Tibial nerve (tissue), 4 donors: ENCODE results near the gene RBM26. TPM values are rescaled to one million over a fixed set of nuclear protein-coding genes. Genes with fewer than 3 reads are reported as not detected.
"Not testable (repeated sequence)": the region's sequence is repeated elsewhere in the genome, so short reads cannot be mapped to it uniquely, and the experiment has no call there.

ENCODE experiments used
- DNase-seq, 2 donors: peaks; one replicate each; pipeline ENCODE4 v3.0.0-alpha.2; 2019; ENCODE audit warnings: low spot score in 2 of 2
- H3K27ac ChIP-seq, 4 donors: fragments of 200-600 bp; sonication (generic) in 3 of 4; one replicate each; pipeline ENCODE4 v1.5.1; 2017 to 2019; ENCODE audit warnings: mild to moderate bottlenecking in 1 of 4
- H3K27me3 ChIP-seq, 2 donors: fragments of 200-600 bp; sonication (generic) in 1 of 2; one replicate each; pipeline versions ENCODE4 v1.5.1 to v1.6.0; 2017 to 2019
- H3K36me3 ChIP-seq, 3 donors: fragments of 200-600 bp; sonication (generic); one replicate each; pipeline ENCODE4 v1.5.1; 2018 to 2019
- H3K4me1 ChIP-seq, 4 donors: fragments of 200-600 bp; sonication (generic) in 3 of 4; one replicate each; pipeline ENCODE4 v1.5.1; 2017 to 2019
- H3K4me3 ChIP-seq, 4 donors: fragments of 200-600 bp; sonication (generic) in 3 of 4; one replicate each; pipeline ENCODE4 v1.5.1; 2017 to 2019; ENCODE audit warnings: mild to moderate bottlenecking in 1 of 4, moderate library complexity in 1 of 4
- H3K9me3 ChIP-seq, 4 donors: fragments of 200-600 bp; sonication (generic) in 3 of 4; one replicate each; pipeline ENCODE4 v1.5.1; 2017 to 2019
- CTCF ChIP-seq, 5 experiments: fragments of 200-600 bp in 3 of 5; fragments of 450-650 bp in 2 of 5; sonication (generic) in 3 of 5; IDR thresholded peaks; one replicate each; pipeline ENCODE4 v1.5.1; 2016 to 2019; ENCODE audit warnings: antibody characterized with exemption in 5 of 5, mild to moderate bottlenecking in 3 of 5, moderate library complexity in 2 of 5
- EP300 ChIP-seq, 2 donors: sonication (generic); formaldehyde crosslinking; IDR thresholded peaks; one replicate each; pipeline ENCODE4 v1.6.1; 2017; ENCODE audit warnings: antibody characterized with exemption in 2 of 2, mild to moderate bottlenecking in 1 of 2
- POLR2A ChIP-seq, 2 donors: fragments of 450-650 bp; IDR thresholded peaks; one replicate each; pipeline ENCODE4 v1.6.1; 2017; ENCODE audit warnings: antibody characterized with exemption in 2 of 2, mild to moderate bottlenecking in 2 of 2, moderate library complexity in 2 of 2
- WGBS, 2 donors: methylation state at CpG; one replicate each; pipeline ENCODE4 v1.1.5; 2018; 5-methylcytosine and 5-hydroxymethylcytosine counted together
- total RNA-seq, 4 donors: library from RNA; depleted of rRNA; stranded (reverse); fragments of >200 nt; gene quantifications; one replicate each; pipeline ENCODE4 v1.1.0, GENCODE V29; 2016

The RBM26 gene
- total RNA-seq, 4 donors from 2014 or later = 37.3 to 55.3 (median 43.3) TPM

- Histone ChIP-seq H3K9me3 (no peaks in the 10 kb centered on the region), H3K4me3 (no peak overlapping the region), H3K27ac (no peak overlapping the region), H3K27me3 (no peaks in the 10 kb centered on the region), H3K4me1 (no peaks in the 10 kb centered on the region), H3K36me3 (peaks cover 0 to 69% (median 2%) of the 10 kb centered on the region in 3 donors)
- 81 to 90% methylated on average over 1 of the region's 1 CpG for WGBS, 2 donors
- DNase-seq = no peak
- TF ChIP-seq POLR2A (IDR thresholded peaks at IDR 0.05) (no peak), CTCF (IDR thresholded peaks at IDR 0.05) (no peak), EP300 (IDR thresholded peaks at IDR 0.05) (no peak)
Observed at GRCh38 chr13:79360095-79360494, 46.0 kb downstream of the RBM26 start.

GRCh38 chr13:79359064-79359463 lies 47.0 kb downstream of the RBM26 start:
- Histone ChIP-seq H3K36me3 (peaks cover 3 to 69% (median 8%) of the 10 kb centered on the region in 3 donors), H3K9me3 (no peaks in the 10 kb centered on the region), H3K27me3 (no peaks in the 10 kb centered on the region), H3K4me1 (no peaks in the 10 kb centered on the region), H3K27ac (no peak overlapping the region), H3K4me3 (no peak overlapping the region)
- no peak for DNase-seq
- no peak for TF ChIP-seq EP300 (IDR thresholded peaks at IDR 0.05)
- no peak for TF ChIP-seq POLR2A (IDR thresholded peaks at IDR 0.05)
- no peak for TF ChIP-seq CTCF (IDR thresholded peaks at IDR 0.05)

- Histone ChIP-seq H3K27me3 (no peaks in the 10 kb centered on the region), H3K4me3 (no peak overlapping the region), H3K4me1 (no peaks in the 10 kb centered on the region), H3K9me3 (no peaks in the 10 kb centered on the region), H3K36me3 (peaks cover 3 to 82% (median 11%) of the 10 kb centered on the region in 3 donors), H3K27ac (no peak overlapping the region)
- no peak for TF ChIP-seq POLR2A (IDR thresholded peaks at IDR 0.05)
- TF ChIP-seq CTCF (IDR thresholded peaks at IDR 0.05) = no peak
- TF ChIP-seq EP300 (IDR thresholded peaks at IDR 0.05) = no peak
- 96 to 97% methylated on average over 3 of the region's 3 CpGs for WGBS, 2 donors
- no peak for DNase-seq
Observed at GRCh38 chr13:79354285-79354684, 51.8 kb downstream of the RBM26 start.

- WGBS, 2 donors = 41 to 73% methylated on average over 2 of the region's 2 CpGs
- Histone ChIP-seq H3K9me3 (no peaks in the 10 kb centered on the region), H3K27me3 (no peaks in the 10 kb centered on the region), H3K27ac (no peak overlapping the region), H3K36me3 (peaks cover 3 to 77% (median 11%) of the 10 kb centered on the region in 3 donors), H3K4me3 (no peak overlapping the region), H3K4me1 (no peaks in the 10 kb centered on the region)
- TF ChIP-seq POLR2A (IDR thresholded peaks at IDR 0.05) (no peak), CTCF (IDR thresholded peaks at IDR 0.05) (no peak), EP300 (IDR thresholded peaks at IDR 0.05) (no peak)
- no peak for DNase-seq
Observed at GRCh38 chr13:79353693-79354092, 52.4 kb downstream of the RBM26 start.

- Histone ChIP-seq H3K4me3 (no peak overlapping the region), H3K9me3 (no peaks in the 10 kb centered on the region), H3K4me1 (no peaks in the 10 kb centered on the region), H3K27ac (no peak overlapping the region), H3K27me3 (no peaks in the 10 kb centered on the region), H3K36me3 (peaks cover 3 to 62% (median 11%) of the 10 kb centered on the region in 3 donors)
- DNase-seq = no peak
- TF ChIP-seq POLR2A (IDR thresholded peaks at IDR 0.05) = no peak
- TF ChIP-seq CTCF (IDR thresholded peaks at IDR 0.05) = no peak
- TF ChIP-seq EP300 (IDR thresholded peaks at IDR 0.05) = no peak
Observed at GRCh38 chr13:79352107-79352506, 53.9 kb downstream of the RBM26 start.

- H3K4me1 ChIP-seq, H3K27ac ChIP-seq, DNase-seq, H3K9me3 ChIP-seq, H3K4me3 ChIP-seq, H3K27me3 ChIP-seq: not testable (repeated sequence)
- 90 to 94% methylated on average over 10 of the region's 10 CpGs for WGBS, 2 donors
- peaks cover 0 to 47% (median 8%) of the 10 kb centered on the region in 3 donors for H3K36me3 ChIP-seq
Observed at GRCh38 chr13:79349608-79350007, 56.4 kb downstream of the RBM26 start.
